BJ (cell line): ENCODE data around the gene CDK4. TPM values are rescaled to one million over a fixed set of nuclear protein-coding genes. Genes with fewer than 3 reads are reported as not detected.

Source experiments
- CTCF ChIA-PET: fragments of 350-600 bp; formaldehyde crosslinking; extraction: SDS; loops from one replicate; lab custom pipeline; 2021; ENCODE audit warnings: antibody characterized with exemption, inconsistent platforms; lab: Yijun Ruan, JAX
- POLR2A ChIA-PET: fragments of 300-600 bp; sonication (Branson Sonifier 250); formaldehyde crosslinking; extraction: SDS; loops from one replicate; lab custom pipeline; 2021; ENCODE audit warnings: antibody characterized with exemption; lab: Charles Lee
- DNase-seq: peaks from one replicate; pipeline ENCODE4 v3.0.0-alpha.2; 2011; ENCODE audit warnings: low read depth
- H3K27me3 ChIP-seq: 2 replicates; pipeline ENCODE4 v1.6.0; 2011; ENCODE audit warnings: low read length; ENCODE audit not compliant: control insufficient read depth, insufficient read depth
- H3K36me3 ChIP-seq: 2 replicates; pipeline ENCODE4 v1.5.1; 2011; ENCODE audit warnings: low read length; ENCODE audit not compliant: control insufficient read depth, insufficient read depth
- H3K4me3 ChIP-seq: 2 replicates; pipeline ENCODE4 v1.5.1; 2011; ENCODE audit warnings: low read depth, mild to moderate bottlenecking, control low read depth, low read length
- CTCF ChIP-seq: IDR thresholded peaks from 2 replicates; pipeline ENCODE4 v1.5.1; 2011; ENCODE audit warnings: low read depth, mild to moderate bottlenecking, control low read depth, inconsistent platforms, low read length, moderate library complexity; ENCODE audit not compliant: insufficient read depth
- polyA plus RNA-seq: library from polyadenylated mRNA; depleted of rRNA; stranded (reverse); fragments of >200 nt; gene quantifications from 2 replicates; pipeline ENCODE4 v1.2.3, GENCODE V29; 2011

The CDK4 gene
- polyA plus RNA-seq, 1 experiment: 293 TPM

GRCh38 chr12:57781801-57782200, 29.7 kb upstream of the CDK4 start:
- no peaks in the 10 kb centered on the region for H3K27me3 ChIP-seq
- no peak overlapping the region for H3K4me3 ChIP-seq
- peaks cover 9% of the 10 kb centered on the region for H3K36me3 ChIP-seq
- no peak for DNase-seq
- ChIA-PET CTCF (interaction anchor here (0.5 to 1.1 kb wide), 5 partner anchors 10 to 457 kb away, joined by 3 to 5 read pairs (median 4); partner anchors contain the start of genes EEF1AKMT3 and METTL1), POLR2A (interaction anchor here (0.6 kb wide), 1 partner anchor 51 kb away, joined by 3 read pairs; no protein-coding TSS in a partner anchor)
- TF ChIP-seq CTCF: no peak

GRCh38 chr12:57781244-57781643, 29.1 kb upstream of the CDK4 start:
- POLR2A ChIA-PET: interaction anchor here (0.6 kb wide), 1 partner anchor 51 kb away, joined by 3 read pairs; no protein-coding TSS in a partner anchor

DNA sequence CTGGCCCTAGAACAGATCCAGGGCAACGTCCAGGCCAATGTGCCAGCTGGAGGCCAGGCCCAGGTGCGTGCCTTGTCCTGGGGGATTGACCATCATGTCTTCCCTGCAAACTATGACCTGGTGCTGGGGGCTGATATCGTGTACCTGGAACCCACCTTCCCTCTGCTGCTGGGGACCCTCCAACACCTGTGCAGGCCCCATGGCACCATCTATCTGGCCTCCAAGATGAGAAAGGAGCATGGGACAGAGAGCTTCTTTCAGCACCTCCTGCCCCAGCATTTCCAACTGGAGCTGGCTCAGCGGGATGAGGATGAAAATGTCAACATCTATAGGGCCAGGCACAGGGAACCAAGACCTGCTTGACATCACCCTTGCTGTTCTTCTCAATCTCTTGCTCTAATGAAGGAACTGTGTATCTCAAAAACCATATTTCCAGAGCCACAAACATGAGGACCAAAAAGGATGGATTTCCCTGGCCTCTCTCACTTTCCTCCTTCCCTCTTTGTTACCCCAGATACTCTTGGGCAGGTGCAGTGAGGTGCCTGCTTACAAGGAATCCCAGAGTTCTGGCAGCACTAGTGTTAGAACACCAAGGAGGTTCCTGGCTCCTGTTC, 28.3 kb upstream of the CDK4 start:
- CTCF ChIA-PET: interaction anchor here (1.0 to 1.2 kb wide), 2 partner anchors 22 to 28 kb away, joined by 3 to 4 read pairs; partner anchors contain the start of gene CDK4
- POLR2A ChIA-PET: no interaction called here
- no peak overlapping the region for H3K4me3 ChIP-seq
- no peak for DNase-seq
- no peaks in the 10 kb centered on the region for H3K27me3 ChIP-seq
- peaks cover 6% of the 10 kb centered on the region for H3K36me3 ChIP-seq
- no peak for TF ChIP-seq CTCF

More at GRCh38 chr12:57781244-57781643, 29.1 kb upstream of the CDK4 start:
- Histone ChIP-seq H3K27me3 (no peaks in the 10 kb centered on the region), H3K4me3 (no peak overlapping the region), H3K36me3 (peaks cover 9% of the 10 kb centered on the region)
- no peak for TF ChIP-seq CTCF
- CTCF ChIA-PET: interaction anchor here (1.0 to 1.2 kb wide), 5 partner anchors 9 to 124 kb away, joined by 3 to 5 read pairs (median 4); partner anchors contain the start of genes EEF1AKMT3 and METTL1
- no peak for DNase-seq

DNA sequence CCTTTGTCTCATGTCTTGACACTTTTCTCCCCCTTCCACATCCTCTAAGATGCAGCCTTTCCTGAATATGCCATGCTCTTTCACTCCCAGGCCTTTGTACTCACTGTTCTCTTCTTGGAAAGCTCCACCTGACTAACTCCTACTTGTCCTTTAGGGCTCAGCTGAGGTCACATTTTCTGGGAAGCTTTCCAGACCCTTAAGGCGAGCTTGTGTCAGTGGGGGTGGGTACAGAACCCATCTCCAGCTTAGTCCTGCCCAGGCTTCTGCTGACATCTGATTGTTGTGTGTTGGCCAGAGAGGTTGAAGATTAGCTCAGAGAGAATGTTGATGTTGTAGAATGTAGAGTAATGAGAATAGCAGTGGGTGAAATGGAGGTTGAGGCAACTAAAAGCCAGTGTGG, 27.6 kb upstream of the CDK4 start:
- Histone ChIP-seq H3K4me3 (no peak overlapping the region), H3K36me3 (peaks cover 6% of the 10 kb centered on the region), H3K27me3 (no peaks in the 10 kb centered on the region)
- ChIA-PET CTCF (interaction anchor here (1.0 to 1.2 kb wide), 2 partner anchors 23 to 28 kb away, joined by 3 to 4 read pairs; partner anchors contain the start of gene CDK4), POLR2A (no interaction called here)
- no peak for TF ChIP-seq CTCF
- DNase-seq: no peak

DNA sequence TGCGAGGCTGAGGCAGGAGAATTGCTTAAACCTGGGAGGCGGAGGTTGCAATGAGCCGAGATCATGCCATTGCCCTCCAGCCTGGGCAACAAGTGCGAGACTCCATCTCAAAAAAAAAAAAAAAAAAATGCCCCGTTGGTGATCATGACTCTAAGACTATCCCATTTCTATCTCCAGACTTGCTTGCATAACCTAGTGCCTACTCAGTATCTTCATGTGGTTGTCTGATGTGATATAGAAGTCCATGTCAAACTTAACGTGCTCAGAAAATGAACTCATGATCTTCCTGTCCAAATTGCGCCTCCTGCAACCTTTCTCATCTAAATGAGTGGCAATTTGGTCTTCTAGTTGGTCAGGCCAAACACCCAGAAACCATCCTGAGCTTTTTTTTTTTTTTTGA, 25.8 kb upstream of the CDK4 start:
- H3K27me3 ChIP-seq: no peaks in the 10 kb centered on the region
- H3K36me3 ChIP-seq: peaks cover 6% of the 10 kb centered on the region
- CTCF ChIA-PET: no interaction called here
- no peak for TF ChIP-seq CTCF
- DNase-seq: no peak
- POLR2A ChIA-PET: interaction anchor here (0.8 kb wide), 1 partner anchor 16 kb away, joined by 4 read pairs; no protein-coding TSS in a partner anchor
- no peak overlapping the region for H3K4me3 ChIP-seq
